K562 (cell line): Measurements from ENCODE around the gene TLCD1. TPM values are rescaled to one million over a fixed set of nuclear protein-coding genes. Genes with fewer than 3 reads are reported as not detected.

Experiments used
- CREB1 ChIP-seq, 2 experiments: sonication (generic) in 1 of 2; formaldehyde crosslinking in 1 of 2; IDR thresholded peaks; 2 replicates each; pipeline versions ENCODE4 v1.6.1 to v1.8.0; 2012 to 2022; ENCODE audit warnings: inconsistent platforms in 1 of 2, mild to moderate bottlenecking in 1 of 2, missing genetic modification reagents in 1 of 2, moderate library complexity in 1 of 2
- CREB3L1 ChIP-seq: fragments of 450-650 bp; IDR thresholded peaks from 2 replicates; pipeline ENCODE4 v1.6.1; 2014; ENCODE audit warnings: low read depth, mild to moderate bottlenecking, moderate library complexity, borderline replicate concordance
- EP400 ChIP-seq: fragments of 450-650 bp; IDR thresholded peaks from 2 replicates; pipeline ENCODE4 v1.6.1; 2017; ENCODE audit warnings: antibody characterized with exemption, mild to moderate bottlenecking, moderate library complexity
- ESRRA ChIP-seq: fragments of 450-650 bp; IDR thresholded peaks from 2 replicates; pipeline ENCODE4 v1.6.1; 2014; ENCODE audit warnings: low read depth, mild to moderate bottlenecking, moderate library complexity, borderline replicate concordance
- HNRNPH1 ChIP-seq: fragments of 200-400 bp; formaldehyde crosslinking; optimal IDR thresholded peaks from 2 replicates; pipeline ENCODE3; 2017; ENCODE audit warnings: low read depth, mild to moderate bottlenecking, low read length, moderate library complexity
- KAT2B ChIP-seq: IDR thresholded peaks from one replicate; pipeline ENCODE4 v1.6.1; 2012; ENCODE audit warnings: low read depth, mild to moderate bottlenecking, control low read depth, inconsistent platforms, low read length, moderate library complexity
- KHSRP ChIP-seq: fragments of 450-650 bp; IDR thresholded peaks from 2 replicates; pipeline ENCODE4 v1.6.1; 2017
- MAFK ChIP-seq: IDR thresholded peaks from 2 replicates; pipeline ENCODE4 v1.6.1; 2011; ENCODE audit warnings: low read length, improper control_type of control experiment
- NEUROD1 ChIP-seq: fragments of 150-350 bp; IDR thresholded peaks from 2 replicates; pipeline ENCODE4 v1.6.1; 2014; ENCODE audit warnings: borderline replicate concordance, low read length, low read depth; ENCODE audit not compliant: partially characterized antibody
- PTTG1 ChIP-seq: fragments of 450-650 bp; IDR thresholded peaks from 2 replicates; pipeline ENCODE4 v1.6.1; 2016; ENCODE audit warnings: low read depth, mild to moderate bottlenecking, missing genetic modification characterization, missing compliant biosample characterization
- RBM39 ChIP-seq: fragments of 200-400 bp; formaldehyde crosslinking; optimal IDR thresholded peaks from 2 replicates; pipeline ENCODE3; 2018; ENCODE audit warnings: low read depth, low read length
- ZKSCAN3 ChIP-seq: fragments of 250-450 bp; sonication (Bioruptor Pico); IDR thresholded peaks from 2 replicates; pipeline ENCODE4 v1.4.0; 2020
- ZNF436 ChIP-seq: fragments of 250-450, 450-650 bp; sonication (Bioruptor Pico); formaldehyde crosslinking; IDR thresholded peaks from 2 replicates; pipeline ENCODE4 v1.7.0; 2020; ENCODE audit warnings: mild to moderate bottlenecking
- ZNF586 ChIP-seq: fragments of 450-650 bp; formaldehyde crosslinking; conservative IDR thresholded peaks from 2 replicates; pipeline ENCODE4 v1.4.0; 2020; ENCODE audit warnings: mild to moderate bottlenecking, moderate library complexity
- ZNF696 ChIP-seq: fragments of 250-450 bp; sonication (Bioruptor Pico); conservative IDR thresholded peaks from 2 replicates; pipeline ENCODE4 v1.4.0; 2020; ENCODE audit warnings: mild to moderate bottlenecking, moderate library complexity
- ZNF717 ChIP-seq: fragments of 250-450 bp; sonication (Bioruptor Pico); IDR thresholded peaks from 2 replicates; pipeline ENCODE4 v1.5.0; 2021
- polyA plus RNA-seq, 8 experiments: library from polyadenylated mRNA; depleted of rRNA in 4 of 8; stranded (reverse) in 5 of 8; unstranded in 3 of 8; fragments of >200 nt; fragmentation: Nextera tagmentation in 2 of 8; fragmentation: Illumina TruSeq in 1 of 8; extraction: Ambion mirVana in 2 of 8; extraction: Trizol in 1 of 8; gene quantifications; 2 replicates each; pipeline versions ENCODE4 v1.2.1 to v1.2.3, GENCODE V29; 2011 to 2014; ENCODE audit warnings: inconsistent platforms in 1 of 8, missing spikeins in 1 of 8
- total RNA-seq, 7 experiments: library from RNA; depleted of rRNA in 6 of 7; stranded (reverse); fragments of >200 nt in 6 of 7; fragmentation: Illumina TruSeq in 2 of 7; extraction: Trizol in 2 of 7; gene quantifications; 2 replicates each; pipeline versions ENCODE4 v1.2.1 to v1.2.3, GENCODE V29; 2011 to 2021; ENCODE audit warnings: low replicate concordance in 1 of 7
- TF ChIP-seq, protein P1 (sequence below): IDR thresholded peaks from 2 replicates; pipeline ENCODE4 v1.6.1; 2012; ENCODE audit warnings: low read depth, low read length, improper control_type of control experiment, borderline replicate concordance
- TF ChIP-seq, protein P2 (sequence below): fragments of 250-450 bp; sonication (Bioruptor Pico); IDR thresholded peaks from 2 replicates; pipeline ENCODE4 v1.8.0; 2022; ENCODE audit warnings: inconsistent platforms
- TF ChIP-seq, protein P3 (sequence below), 3 experiments: fragments of 200-800 bp in 1 of 3; fragments of 250-450 bp in 1 of 3; fragments of 450-650 bp in 1 of 3; sonication (Bioruptor Pico) in 1 of 3; sonication (Bioruptor generic) in 1 of 3; formaldehyde crosslinking in 1 of 3; IDR thresholded peaks; 2 replicates each; pipeline versions ENCODE4 v1.6.1 to v1.8.0; 2016 to 2022; ENCODE audit warnings: mild to moderate bottlenecking in 2 of 3, missing genetic modification characterization in 2 of 3, missing compliant biosample characterization in 1 of 3, moderate library complexity in 1 of 3

Gene TLCD1
- total and polyA plus RNA-seq, 9 of the 15 experiments (the other 6 are each of a cell fraction or from before 2014, with no cell fraction given), result 6.8 to 37.7 (median 21.7) TPM

DNA sequence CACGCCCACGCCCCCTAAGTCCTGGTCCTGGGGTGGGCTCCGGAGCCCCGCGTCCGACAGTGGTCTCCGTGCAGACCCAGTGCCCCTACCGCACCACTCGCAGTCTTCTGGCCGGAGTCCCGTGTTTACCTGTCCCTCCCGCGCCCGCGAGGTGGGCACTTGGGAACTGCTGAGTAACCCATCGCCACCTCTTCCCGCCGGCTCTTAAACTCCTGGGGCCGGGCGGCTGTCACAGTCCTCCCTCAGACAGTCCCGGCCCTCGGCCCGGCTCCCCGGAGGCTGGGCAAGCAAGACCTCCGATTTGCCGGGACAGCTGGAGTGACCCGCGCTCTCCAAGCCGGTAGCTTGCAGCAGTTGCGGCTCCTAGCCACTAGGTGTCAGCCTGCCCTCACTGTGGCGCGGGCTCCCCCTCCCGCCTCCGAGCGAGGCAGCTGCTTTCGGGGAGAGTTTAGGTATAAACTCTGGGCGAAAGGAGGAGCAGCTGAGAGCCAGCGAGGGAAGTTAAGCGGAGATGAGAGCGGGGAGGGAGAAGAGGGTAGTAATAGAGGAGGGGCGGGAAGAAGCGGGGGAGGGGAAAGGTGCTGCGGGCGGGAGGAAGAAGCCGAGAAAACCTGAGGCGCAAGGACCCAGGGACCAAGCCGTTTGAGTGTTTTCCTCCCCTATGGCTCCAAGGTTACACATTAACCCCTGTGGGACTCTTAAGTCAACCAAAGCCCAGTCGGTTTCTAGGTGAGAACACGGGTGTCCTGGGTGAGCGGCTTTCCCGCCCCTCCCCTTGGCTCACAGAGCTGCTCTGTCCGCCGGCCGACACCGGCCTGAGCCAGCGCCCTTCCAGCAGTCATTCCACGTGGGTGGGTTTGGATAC lies 826 bp upstream of the TLCD1 start (continued):
- TF ChIP-seq, protein P1, sequence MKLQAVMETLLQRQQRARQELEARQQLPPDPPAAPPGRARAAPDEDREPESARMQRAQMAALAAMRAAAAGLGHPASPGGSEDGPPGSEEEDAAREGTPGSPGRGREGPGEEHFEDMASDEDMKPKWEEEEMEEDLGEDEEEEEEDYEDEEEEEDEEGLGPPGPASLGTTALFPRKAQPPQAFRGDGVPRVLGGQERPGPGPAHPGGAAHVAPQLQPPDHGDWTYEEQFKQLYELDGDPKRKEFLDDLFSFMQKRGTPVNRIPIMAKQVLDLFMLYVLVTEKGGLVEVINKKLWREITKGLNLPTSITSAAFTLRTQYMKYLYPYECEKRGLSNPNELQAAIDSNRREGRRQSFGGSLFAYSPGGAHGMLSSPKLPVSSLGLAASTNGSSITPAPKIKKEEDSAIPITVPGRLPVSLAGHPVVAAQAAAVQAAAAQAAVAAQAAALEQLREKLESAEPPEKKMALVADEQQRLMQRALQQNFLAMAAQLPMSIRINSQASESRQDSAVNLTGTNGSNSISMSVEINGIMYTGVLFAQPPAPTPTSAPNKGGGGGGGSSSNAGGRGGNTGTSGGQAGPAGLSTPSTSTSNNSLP, result no peak
- TF ChIP-seq RBM39 (no peak), ZNF436 (CRISPR knock-in tag) (no peak), ZNF717 (CRISPR knock-in tag) (no peak), NEUROD1 (no peak), ZNF696 (CRISPR knock-in tag) (no peak), CREB1 (IDR thresholded peaks at IDR 0.05) (peak; percentile 13; the same call in 1 of the 2 replicates), CREB1 (CRISPR knock-in tag; IDR thresholded peaks at IDR 0.05) (peak; percentile 41; the same call in 1 of the 2 replicates), KHSRP (no peak), CREB3L1 (peak; percentile 17; the same call in 1 of the 2 replicates), ZKSCAN3 (CRISPR knock-in tag) (no peak), ESRRA (peak; percentile 59), ZNF586 (CRISPR knock-in tag) (no peak), PTTG1 (tag) (no peak), KAT2B (no peak), HNRNPH1 (no peak), EP400 (no peak), MAFK (no peak)
- TF ChIP-seq, protein P2, sequence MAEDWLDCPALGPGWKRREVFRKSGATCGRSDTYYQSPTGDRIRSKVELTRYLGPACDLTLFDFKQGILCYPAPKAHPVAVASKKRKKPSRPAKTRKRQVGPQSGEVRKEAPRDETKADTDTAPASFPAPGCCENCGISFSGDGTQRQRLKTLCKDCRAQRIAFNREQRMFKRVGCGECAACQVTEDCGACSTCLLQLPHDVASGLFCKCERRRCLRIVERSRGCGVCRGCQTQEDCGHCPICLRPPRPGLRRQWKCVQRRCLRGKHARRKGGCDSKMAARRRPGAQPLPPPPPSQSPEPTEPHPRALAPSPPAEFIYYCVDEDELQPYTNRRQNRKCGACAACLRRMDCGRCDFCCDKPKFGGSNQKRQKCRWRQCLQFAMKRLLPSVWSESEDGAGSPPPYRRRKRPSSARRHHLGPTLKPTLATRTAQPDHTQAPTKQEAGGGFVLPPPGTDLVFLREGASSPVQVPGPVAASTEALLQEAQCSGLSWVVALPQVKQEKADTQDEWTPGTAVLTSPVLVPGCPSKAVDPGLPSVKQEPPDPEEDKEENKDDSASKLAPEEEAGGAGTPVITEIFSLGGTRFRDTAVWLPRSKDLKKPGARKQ (CRISPR knock-in tag), result no peak
- TF ChIP-seq, protein P3, sequence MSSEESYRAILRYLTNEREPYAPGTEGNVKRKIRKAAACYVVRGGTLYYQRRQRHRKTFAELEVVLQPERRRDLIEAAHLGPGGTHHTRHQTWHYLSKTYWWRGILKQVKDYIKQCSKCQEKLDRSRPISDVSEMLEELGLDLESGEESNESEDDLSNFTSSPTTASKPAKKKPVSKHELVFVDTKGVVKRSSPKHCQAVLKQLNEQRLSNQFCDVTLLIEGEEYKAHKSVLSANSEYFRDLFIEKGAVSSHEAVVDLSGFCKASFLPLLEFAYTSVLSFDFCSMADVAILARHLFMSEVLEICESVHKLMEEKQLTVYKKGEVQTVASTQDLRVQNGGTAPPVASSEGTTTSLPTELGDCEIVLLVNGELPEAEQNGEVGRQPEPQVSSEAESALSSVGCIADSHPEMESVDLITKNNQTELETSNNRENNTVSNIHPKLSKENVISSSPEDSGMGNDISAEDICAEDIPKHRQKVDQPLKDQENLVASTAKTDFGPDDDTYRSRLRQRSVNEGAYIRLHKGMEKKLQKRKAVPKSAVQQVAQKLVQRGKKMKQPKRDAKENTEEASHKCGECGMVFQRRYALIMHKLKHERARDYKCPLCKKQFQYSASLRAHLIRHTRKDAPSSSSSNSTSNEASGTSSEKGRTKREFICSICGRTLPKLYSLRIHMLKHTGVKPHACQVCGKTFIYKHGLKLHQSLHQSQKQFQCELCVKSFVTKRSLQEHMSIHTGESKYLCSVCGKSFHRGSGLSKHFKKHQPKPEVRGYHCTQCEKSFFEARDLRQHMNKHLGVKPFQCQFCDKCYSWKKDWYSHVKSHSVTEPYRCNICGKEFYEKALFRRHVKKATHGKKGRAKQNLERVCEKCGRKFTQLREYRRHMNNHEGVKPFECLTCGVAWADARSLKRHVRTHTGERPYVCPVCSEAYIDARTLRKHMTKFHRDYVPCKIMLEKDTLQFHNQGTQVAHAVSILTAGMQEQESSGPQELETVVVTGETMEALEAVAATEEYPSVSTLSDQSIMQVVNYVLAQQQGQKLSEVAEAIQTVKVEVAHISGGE (CRISPR knock-in tag; IDR thresholded peaks at IDR 0.05), result no peak
